K562 (cell line): ENCODE results near the gene ZFX. TPM values are rescaled to one million over a fixed set of nuclear protein-coding genes. Genes with fewer than 3 reads are reported as not detected.

ENCODE experiments used
- ATAC-seq: fragments of 200-7000 bp; cut with Tn5 transposase; 3 replicates; pipeline ENCODE4 v1.9.1; 2020; ENCODE audit warnings: moderate library complexity
- BruUV-seq: library from RNA; stranded (reverse); fragments of 400-500 nt; replicated peaks from 2 replicates; lab custom pipeline; 2021; lab: Mats Ljungman, UMichigan
- CTCF ChIA-PET: fragments of 300-600 bp; formaldehyde crosslinking; extraction: SDS; loops from one replicate; lab custom pipeline; 2021; ENCODE audit warnings: low intra/inter-chr PET ratio; lab: Yijun Ruan, JAX
- POLR2A ChIA-PET: fragments of 300-600, 350-650 bp; sonication (Branson Sonifier 250); formaldehyde crosslinking; extraction: SDS; loops from one replicate; lab custom pipeline; 2021; ENCODE audit warnings: antibody characterized with exemption, inconsistent platforms; lab: Yijun Ruan, JAX
- DNase-seq, 4 experiments: peaks; one replicate each; pipeline versions ENCODE4 v3.0.0 to v3.0.0-alpha.2; 2011 to 2018; ENCODE audit warnings: low spot score in 3 of 4, mixed read lengths in 3 of 4; ENCODE audit errors: extremely low read depth in 1 of 4
- FAIRE-seq: peaks from 2 replicates; lab custom pipeline; 2011; peaks lifted over from hg19 to GRCh38; lab: Jason Lieb, UNC
- H2AFZ ChIP-seq: 2 replicates; pipeline ENCODE4 v1.6.0; 2011; ENCODE audit warnings: low read depth, low read length, control low read depth, inconsistent platforms
- H3K27ac ChIP-seq: fragments of 200-600 bp; 3 replicates; pipeline ENCODE4 v1.8.0; 2011; ENCODE audit warnings: low read depth, mild to moderate bottlenecking, control low read depth, inconsistent platforms, low read length, moderate library complexity, mixed read lengths; ENCODE audit errors: extremely low read depth
- H3K27me3 ChIP-seq, 2 experiments: fragments of 300-600 bp in 1 of 2; 2 replicates in 1 of 2; 3 replicates in 1 of 2; pipeline versions ENCODE4 v1.6.0 to v1.8.0; 2011; ENCODE audit warnings: inconsistent platforms in 2 of 2, low read length in 2 of 2, mild to moderate bottlenecking in 1 of 2, mixed read lengths in 1 of 2, moderate library complexity in 1 of 2; ENCODE audit not compliant: control insufficient read depth in 2 of 2, insufficient read depth in 2 of 2
- H3K36me3 ChIP-seq: fragments of 300-600 bp; 3 replicates; pipeline ENCODE4 v1.8.0; 2011; ENCODE audit warnings: mild to moderate bottlenecking, low read length, inconsistent platforms; ENCODE audit not compliant: control insufficient read depth, insufficient read depth
- H3K4me1 ChIP-seq, 2 experiments: fragments of 200-600 bp in 1 of 2; replicated peaks in 1 of 2; 2 replicates in 1 of 2; 3 replicates in 1 of 2; pipeline versions ENCODE4 v1.5.1 to v1.8.0; 2011; ENCODE audit warnings: inconsistent platforms in 2 of 2, low read length in 2 of 2, mild to moderate bottlenecking in 1 of 2, mixed read lengths in 1 of 2, moderate library complexity in 1 of 2; ENCODE audit not compliant: control insufficient read depth in 2 of 2, insufficient read depth in 2 of 2
- H3K4me2 ChIP-seq: 2 replicates; pipeline ENCODE4 v1.6.1; 2011; ENCODE audit warnings: low read length, control low read depth, inconsistent platforms, mixed read lengths; ENCODE audit not compliant: insufficient read depth
- H3K4me3 ChIP-seq: fragments of 200-600 bp; sonication (generic), shearing (Covaris generic); 2 replicates; pipeline ENCODE4 v1.5.1; 2016; ENCODE audit warnings: control low read depth, inconsistent platforms
- H3K79me2 ChIP-seq: fragments of 200-600 bp; 3 replicates; pipeline ENCODE4 v1.8.0; 2011; ENCODE audit warnings: low read length, inconsistent platforms; ENCODE audit not compliant: control insufficient read depth, insufficient read depth
- H3K9ac ChIP-seq, 2 experiments: 2 replicates each; pipeline versions ENCODE4 v1.6.0 to v1.6.1; 2011; ENCODE audit warnings: low read depth in 2 of 2, low read length in 2 of 2, control low read depth in 1 of 2, inconsistent platforms in 1 of 2, mild to moderate bottlenecking in 1 of 2, mixed read lengths in 1 of 2; ENCODE audit not compliant: insufficient read depth in 1 of 2
- H3K9me1 ChIP-seq: one replicate; pipeline ENCODE4 v1.6.0; 2011; ENCODE audit warnings: inconsistent platforms, mild to moderate bottlenecking, low read length, moderate library complexity; ENCODE audit not compliant: control insufficient read depth, insufficient read depth
- H3K9me3 ChIP-seq: replicated peaks from 2 replicates; pipeline ENCODE4 v1.5.1; 2011; ENCODE audit warnings: low read depth, low read length, inconsistent platforms; ENCODE audit not compliant: control insufficient read depth, insufficient read depth
- H4K20me1 ChIP-seq: replicated peaks from 2 replicates; pipeline ENCODE4 v1.6.1; 2011; ENCODE audit warnings: low read length, inconsistent platforms, mixed read lengths; ENCODE audit not compliant: control insufficient read depth, insufficient read depth
- SRSF9 ChIP-seq: fragments of 200-400 bp; formaldehyde crosslinking; IDR thresholded peaks from 2 replicates; pipeline ENCODE4 v1.6.1; 2017; ENCODE audit warnings: low read depth, low read length, borderline replicate concordance
- ZNF316 ChIP-seq: fragments of 450-650 bp; IDR thresholded peaks from 2 replicates; pipeline ENCODE4 v1.6.1; 2016
- ZNF449 ChIP-seq: fragments of 250-450 bp; sonication (Bioruptor Pico); IDR thresholded peaks from 2 replicates; pipeline ENCODE4 v1.8.0; 2022; ENCODE audit warnings: moderate library complexity, mild to moderate bottlenecking, inconsistent platforms
- WGBS: fragments of 100-300 bp; shearing (Covaris generic); methylation state at CpG from one replicate; pipeline ENCODE4 v1.1.6; 2016; ENCODE audit warnings: low coverage, mixed read lengths; ENCODE audit not compliant: insufficient coverage; ENCODE audit errors: missing lambda C conversion rate; 5-methylcytosine and 5-hydroxymethylcytosine counted together
- in situ Hi-C: fragments of 300-500 bp; cut with MboI; formaldehyde crosslinking; loops from 4 replicates; pipeline ENCODE4 v1.15.0; 2018; ENCODE audit warnings: inconsistent platforms, mixed read lengths
- intact Hi-C: fragments of 100-400 bp; cut with micrococcal nuclease; formaldehyde crosslinking; loops from 2 replicates; pipeline ENCODE4 v1.14.2; 2022
- polyA plus RNA-seq, 8 experiments: library from polyadenylated mRNA; depleted of rRNA in 4 of 8; stranded (reverse) in 5 of 8; unstranded in 3 of 8; fragments of >200 nt; fragmentation: Nextera tagmentation in 2 of 8; fragmentation: Illumina TruSeq in 1 of 8; extraction: Ambion mirVana in 2 of 8; extraction: Trizol in 1 of 8; gene quantifications; 2 replicates each; pipeline versions ENCODE4 v1.2.1 to v1.2.3, GENCODE V29; 2011 to 2014; ENCODE audit warnings: inconsistent platforms in 1 of 8, missing spikeins in 1 of 8
- total RNA-seq, 7 experiments: library from RNA; depleted of rRNA in 6 of 7; stranded (reverse); fragments of >200 nt in 6 of 7; fragmentation: Illumina TruSeq in 2 of 7; extraction: Trizol in 2 of 7; gene quantifications; 2 replicates each; pipeline versions ENCODE4 v1.2.1 to v1.2.3, GENCODE V29; 2011 to 2021; ENCODE audit warnings: low replicate concordance in 1 of 7

Gene ZFX
- total and polyA plus RNA-seq, 9 of the 15 experiments (the other 6 are each of a cell fraction or from before 2014, with no cell fraction given) = 5.3 to 25.2 (median 11.4) TPM

GRCh38 chrX:24202465-24203031 lies 53.0 kb downstream of the ZFX start:
- BruUV-seq = no TSS peak
- intact Hi-C loops = no loop called here
- H3K9ac ChIP-seq = no peak overlapping the region
- H3K9me3 ChIP-seq = no peaks in the 10 kb centered on the region
- H3K4me3 ChIP-seq = no peak overlapping the region
- H3K36me3 ChIP-seq = peaks cover 34% of the 10 kb centered on the region; the same call in 2 of the 3 replicates
- H3K27ac ChIP-seq = no peak overlapping the region
- CTCF ChIA-PET = no interaction called here
- H3K4me1 ChIP-seq = no peaks in the 10 kb centered on the region
- no peak for DNase-seq
- no peak overlapping the region for H3K4me2 ChIP-seq
- 0 out of 2 replicates have a peak, but pooled peaks have one; percentile 13 for TF ChIP-seq ZNF316
- TF ChIP-seq SRSF9 = no peak
- no peak for TF ChIP-seq ZNF449 (CRISPR knock-in tag)
- in situ Hi-C loops = no loop called here
- H3K9me1 ChIP-seq = no peaks in the 10 kb centered on the region
- no peak overlapping the region for H2AFZ ChIP-seq
- H3K79me2 ChIP-seq = peaks cover 64% of the 10 kb centered on the region
- FAIRE-seq = no peak
- POLR2A ChIA-PET = interaction anchor here (0.6 kb wide), 1 partner anchor 19 kb away, joined by 3 read pairs; no protein-coding TSS in a partner anchor
- H4K20me1 ChIP-seq = 0 out of 2 replicates have a peak, but pooled peaks cover 6% of the 10 kb centered on the region
- WGBS = 94% methylated on average over 6 of the region's 6 CpGs
- no peak for ATAC-seq
- no peaks in the 10 kb centered on the region for H3K27me3 ChIP-seq
